GM19240 (cell line): ENCODE data around the gene RFESD.

ENCODE experiments used
- DNase-seq: peaks from one replicate; pipeline ENCODE4 v3.0.0; 2011; ENCODE audit warnings: low spot score; ENCODE audit not compliant: insufficient read length

Gene RFESD

GRCh38 chr5:95646569-95647431 is at the start of gene RFESD:
TSS of gene RFESD (plus strand) at chr5:95646777. CDS start at chr5:95652272, 5,495 bp downstream.
- DNase-seq = peak; percentile 62

- DNase-seq = no peak
These were observed 47.3 kb upstream of the RFESD start for GRCh38 chr5:95599252-95599651.

- no peak for DNase-seq
These were observed 46.0 kb upstream of the RFESD start for GRCh38 chr5:95600557-95600956.

- DNase-seq = no peak
These were observed 40.8 kb upstream of the RFESD start for GRCh38 chr5:95605786-95606185.

- no peak for DNase-seq
These were observed 40.2 kb upstream of the RFESD start for GRCh38 chr5:95606419-95606818.

GRCh38 chr5:95609711-95610110 is 36.9 kb upstream of the RFESD start:
- DNase-seq = no peak

- no peak for DNase-seq
These were observed 36.0 kb upstream of the RFESD start for GRCh38 chr5:95610546-95610945.

GRCh38 chr5:95611396-95611795 is 35.2 kb upstream of the RFESD start:
- DNase-seq = no peak

GRCh38 chr5:95613514-95613913 is 33.1 kb upstream of the RFESD start:
- DNase-seq = no peak

- DNase-seq = no peak
These were observed 31.5 kb upstream of the RFESD start for GRCh38 chr5:95615164-95615467.

- no peak for DNase-seq
These were observed 29.5 kb upstream of the RFESD start for GRCh38 chr5:95617057-95617456.

- no peak for DNase-seq
These were observed 27.5 kb upstream of the RFESD start for GRCh38 chr5:95619096-95619495.

- DNase-seq = no peak
These were observed 27.0 kb upstream of the RFESD start for GRCh38 chr5:95619514-95620029.

- DNase-seq = no peak
These were observed 26.3 kb upstream of the RFESD start, which contains the start of gene GPR150 for GRCh38 chr5:95620030-95620869. TSS of gene GPR150 (plus strand) at chr5:95620087. CDS start at chr5:95620276, 189 bp downstream.

GRCh38 chr5:95620870-95621838 is 25.4 kb upstream of the RFESD start:
- DNase-seq = no peak

GRCh38 chr5:95621839-95622629 is 24.5 kb upstream of the RFESD start:
- no peak for DNase-seq

GRCh38 chr5:95623706-95624105 is 22.9 kb upstream of the RFESD start:
- DNase-seq = no peak

GRCh38 chr5:95624368-95624767 is 22.2 kb upstream of the RFESD start:
- no peak for DNase-seq

GRCh38 chr5:95626701-95627100 is 19.9 kb upstream of the RFESD start:
- no peak for DNase-seq
